ENCODE measurements around the gene ZNRF3. TPM values are rescaled to one million over a fixed set of nuclear protein-coding genes. Genes with fewer than 3 reads are reported as not detected.

The ZNRF3 gene
- total RNA-seq = 2.3 and 2.8 TPM in 2 replicates

GRCh38 chr22:28882878-28883656 is at the start of gene ZNRF3:
TSS of gene ZNRF3 (plus strand) at chr22:28883572. CDS start at chr22:28883767, 195 bp downstream.

DNA sequence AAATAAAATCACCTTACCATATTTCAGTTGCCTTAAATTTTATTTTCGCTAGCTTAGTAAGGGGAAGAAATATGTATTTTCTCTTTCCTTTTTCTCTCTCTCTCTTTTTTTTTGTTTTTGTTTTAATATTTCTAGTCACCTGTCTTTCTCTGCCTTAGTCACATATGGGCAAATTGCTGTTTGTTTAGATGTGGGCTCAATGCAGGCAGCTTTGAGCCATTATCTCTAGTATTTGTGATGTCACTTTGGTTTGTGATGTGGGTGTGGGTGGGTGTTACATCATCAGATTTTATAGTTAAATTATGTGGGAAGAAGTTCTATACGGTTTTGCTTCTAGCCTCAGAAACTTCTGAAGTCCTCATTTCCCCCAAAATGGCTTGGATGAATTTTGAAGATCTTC is 178.4 kb downstream of the ZNRF3 start, which contains the start of gene C22orf31:
Gene C22orf31 (minus strand): TSS at position 59 of the 400 bp plus-strand sequence. CDS start 39 bp downstream, at position 20.

GRCh38 chr22:29072979-29073617 is 189.7 kb downstream of the ZNRF3 start, which contains the start of gene KREMEN1:
TSS of gene KREMEN1 (plus strand) at chr22:29073035. CDS start at chr22:29073131, 96 bp downstream.

Other genes starting within 250 kb of the ZNRF3 start
- 20.2 and 24.0 TPM in 2 replicates for gene TTC28, start 203.7 kb upstream of the ZNRF3 start, total RNA-seq
- 21.7 and 28.3 TPM in 2 replicates for gene CHEK2, start 141.8 kb upstream of the ZNRF3 start, total RNA-seq
- 15.9 and 24.7 TPM in 2 replicates for gene HSCB, start 141.5 kb upstream of the ZNRF3 start, total RNA-seq
- gene CCDC117, start 110.9 kb upstream of the ZNRF3 start, total RNA-seq = 12.8 and 15.2 TPM in 2 replicates
- 206 and 260 TPM in 2 replicates for gene XBP1, start 83.0 kb upstream of the ZNRF3 start, total RNA-seq
- 0.14 TPM in 1 of 2 replicates, not detected in the other for gene C22orf31, start 178.3 kb downstream of the ZNRF3 start, total RNA-seq
- 12.6 and 15.4 TPM in 2 replicates for gene KREMEN1, start 189.5 kb downstream of the ZNRF3 start, total RNA-seq